Measurements from ENCODE around the gene ELOA.
A peak's percentile ranks its signal among the peaks of the same experiment; 100 is the strongest.
"Not testable (repeated sequence)": the region's sequence is repeated elsewhere in the genome, so short reads cannot be mapped to it uniquely, and the experiment has no call there.

The ELOA gene

DNA sequence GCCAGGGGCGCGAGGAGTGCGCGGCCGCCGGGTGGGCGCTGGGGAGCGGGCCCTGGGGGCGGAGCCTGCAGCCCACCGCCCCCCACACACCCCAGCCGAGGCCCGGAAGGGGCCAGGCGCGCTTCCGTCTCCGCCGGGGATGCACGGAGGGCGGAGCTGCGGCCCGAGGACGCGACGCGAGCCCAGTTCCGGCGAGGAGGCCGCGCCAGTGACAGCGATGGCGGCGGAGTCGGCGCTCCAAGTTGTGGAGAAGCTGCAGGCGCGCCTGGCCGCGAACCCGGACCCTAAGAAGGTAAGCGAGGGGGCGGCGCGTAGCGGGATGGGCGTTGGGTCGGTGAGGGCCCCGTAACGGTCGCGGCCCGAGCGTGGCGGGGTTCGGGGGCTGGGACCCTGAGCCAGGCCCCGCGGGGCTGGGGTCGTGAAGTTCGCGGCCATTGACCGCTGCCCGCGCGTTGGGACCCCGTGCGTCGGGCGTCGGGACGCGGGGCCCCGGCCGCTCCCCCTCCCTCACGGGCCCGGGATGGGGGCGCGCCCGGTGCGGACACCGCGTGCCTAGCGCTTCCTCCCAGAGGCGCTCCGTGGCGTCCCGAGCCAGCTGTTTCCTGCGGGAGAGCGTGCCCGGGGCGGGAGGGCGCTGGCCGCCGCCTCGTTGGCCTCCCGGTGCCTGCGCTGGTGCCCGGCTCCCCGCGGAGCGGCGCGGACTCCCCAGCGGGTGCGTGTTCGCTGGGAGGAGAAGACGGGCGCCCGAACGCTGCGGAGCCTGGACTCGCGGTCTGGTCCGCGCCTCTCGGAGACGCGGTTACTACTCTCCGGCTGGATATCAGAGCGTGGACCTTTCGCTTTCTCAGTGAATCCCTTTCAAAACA is at the start of gene ELOA:
ELOA (plus strand) TSS at position 185 of the 866 bp plus-strand sequence; CDS start at position 218, 33 bp downstream.
- DNase-seq (ENCODE audit: low read depth) = peak; percentile 69

- DNase-seq (ENCODE audit: low read depth) = no peak
These were observed 49.7 kb upstream of the ELOA start for GRCh38 chr1:23693599-23693998.

- no peak for DNase-seq (ENCODE audit: low read depth)
These were observed 48.9 kb upstream of the ELOA start for GRCh38 chr1:23694371-23694770.

DNA sequence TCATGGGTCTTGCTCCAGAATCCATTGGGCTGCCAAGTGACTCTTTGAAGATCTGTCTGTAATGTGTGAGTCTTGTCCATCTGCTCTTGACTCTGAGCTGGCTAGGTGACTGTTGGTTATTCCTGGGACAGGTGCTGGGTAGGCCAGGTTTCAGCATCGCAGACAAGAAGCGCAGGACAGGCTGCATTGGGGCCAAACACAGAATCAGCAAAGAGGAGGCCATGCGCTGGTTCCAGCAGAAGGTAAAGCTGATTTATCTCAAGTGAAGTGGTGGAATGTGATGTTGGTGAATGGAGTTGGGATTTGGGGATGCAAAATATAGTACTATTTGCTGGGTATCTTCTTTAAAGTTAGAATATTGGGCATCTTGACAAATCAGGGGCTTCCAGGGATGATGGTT is 47.6 kb upstream of the ELOA start:
- no peak for DNase-seq (ENCODE audit: low read depth)

- DNase-seq (ENCODE audit: low read depth) = no peak
These were observed 46.8 kb upstream of the ELOA start for GRCh38 chr1:23696335-23696989.

- no peak for DNase-seq (ENCODE audit: low read depth)
These were observed 44.8 kb upstream of the ELOA start for GRCh38 chr1:23698466-23698865.

DNA sequence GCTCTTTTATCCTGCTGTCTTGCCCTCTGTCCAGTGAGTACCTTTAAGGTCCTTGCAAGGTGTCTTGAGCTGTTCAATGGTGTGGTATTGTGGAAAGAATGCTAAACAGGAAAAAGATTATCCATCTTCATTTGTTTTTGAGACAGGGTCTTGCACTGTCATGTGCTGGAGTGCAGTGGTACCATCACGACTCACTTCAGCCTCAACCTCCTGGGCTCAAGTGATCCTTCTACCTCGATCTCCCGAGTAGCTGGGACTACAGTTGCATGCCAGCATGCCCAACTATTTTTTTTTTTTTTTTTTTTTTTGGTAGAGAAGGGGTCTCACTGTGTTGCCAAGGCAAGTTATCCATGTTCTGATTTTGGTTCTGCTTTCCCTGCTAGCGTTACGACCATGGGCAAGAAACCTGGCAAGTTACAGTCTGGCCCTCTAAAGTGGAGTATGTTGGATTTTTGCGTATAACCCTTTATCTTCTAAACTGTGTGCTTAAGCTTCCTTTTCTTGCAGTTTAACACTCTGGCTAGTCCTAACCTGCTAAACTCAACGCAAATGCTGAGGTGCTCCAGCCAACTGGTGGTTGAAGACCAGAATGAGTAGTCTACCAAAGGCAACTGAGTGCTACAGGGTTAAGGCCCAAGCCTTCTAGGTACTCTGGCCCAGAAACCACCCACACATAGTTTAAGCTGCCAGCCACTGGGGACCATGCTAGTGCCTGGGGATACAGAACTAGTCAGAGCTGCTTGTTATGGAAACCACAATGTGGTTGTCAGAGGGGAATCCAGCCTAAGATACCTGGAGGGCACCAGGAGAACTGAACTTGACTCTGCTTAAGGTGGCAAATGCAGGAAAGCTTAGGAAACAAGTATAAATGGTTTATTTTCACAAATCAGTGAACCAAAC is 43.7 kb upstream of the ELOA start:
- DNase-seq (ENCODE audit: low read depth) = no peak

- DNase-seq (ENCODE audit: low read depth) = no peak
These were observed 42.0 kb upstream of the ELOA start for GRCh38 chr1:23701310-23701709.

- no peak for DNase-seq (ENCODE audit: low read depth)
These were observed 41.3 kb upstream of the ELOA start for GRCh38 chr1:23701996-23702395.

DNA sequence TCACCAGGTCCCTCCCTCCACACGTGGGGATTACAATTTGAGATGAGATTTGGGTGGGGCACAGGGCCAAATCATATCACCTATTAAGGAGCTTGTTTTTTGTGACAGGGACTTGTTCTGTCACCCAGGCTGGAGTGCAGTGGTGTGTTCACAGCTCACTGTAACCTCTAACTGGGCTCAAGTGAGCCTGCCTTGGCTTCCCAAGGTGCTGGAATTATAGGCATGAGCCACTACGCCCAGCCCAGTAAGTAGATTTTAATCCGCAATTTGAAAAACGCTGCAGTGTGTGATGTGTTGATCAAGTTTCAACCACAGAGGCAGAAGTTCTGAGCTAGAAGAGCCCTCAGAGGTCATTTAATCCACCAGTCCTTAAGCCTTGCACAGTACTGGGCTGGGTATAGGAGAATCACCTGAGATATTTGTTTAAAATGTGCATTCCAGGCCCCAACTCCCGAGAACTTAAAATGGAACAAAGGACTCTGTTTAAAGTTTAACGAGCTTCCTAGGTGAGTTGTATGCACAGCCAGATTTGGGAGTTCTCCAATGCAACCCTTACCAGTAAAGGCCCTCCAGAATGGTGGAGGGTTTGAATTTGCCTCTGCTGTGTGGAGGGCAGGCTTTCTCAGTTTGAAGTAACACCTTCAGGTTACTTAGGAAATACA is 38.3 kb upstream of the ELOA start:
- DNase-seq (ENCODE audit: low read depth) = no peak

DNA sequence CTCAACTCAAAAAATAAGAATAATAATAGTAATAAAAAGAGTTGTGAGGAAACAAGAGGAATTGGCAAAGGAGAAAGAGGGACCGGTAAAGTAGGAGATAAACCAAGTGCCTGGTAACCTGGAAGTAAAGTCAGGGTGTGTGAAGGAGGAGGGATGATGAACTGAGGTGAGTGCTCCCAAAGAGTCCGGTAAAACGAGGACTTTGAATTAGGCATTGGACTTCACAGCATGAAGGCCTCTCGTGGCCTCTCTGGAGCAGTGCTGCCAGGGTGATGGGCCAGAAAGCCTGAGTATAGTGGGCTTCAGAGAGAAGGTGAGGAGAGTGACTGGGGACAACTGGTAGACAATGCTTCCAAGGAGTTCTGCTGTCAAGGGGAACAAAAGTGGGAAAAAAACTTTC is 34.0 kb upstream of the ELOA start:
- DNase-seq (ENCODE audit: low read depth) = no peak

DNA sequence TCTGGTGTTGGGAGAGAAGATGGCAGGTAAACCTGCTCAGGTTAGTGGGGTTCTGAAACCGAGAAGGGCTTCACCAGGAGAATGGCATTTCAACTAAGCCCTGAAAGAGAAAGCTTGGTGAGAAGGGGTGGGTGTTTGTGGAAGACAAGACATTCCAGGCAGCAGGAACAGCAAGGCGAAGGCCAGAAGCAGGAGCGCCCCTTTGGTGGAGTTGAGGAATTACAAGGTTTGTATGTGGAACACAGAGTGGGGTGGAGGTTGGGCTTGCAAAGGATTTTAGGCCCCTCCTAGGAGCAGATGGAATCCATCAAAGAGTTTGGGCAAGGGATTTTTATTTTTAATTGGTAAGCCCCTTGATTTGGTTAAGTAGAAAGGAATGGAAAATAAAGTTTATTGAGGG is 24.8 kb upstream of the ELOA start:
- no peak for DNase-seq (ENCODE audit: low read depth)

DNA sequence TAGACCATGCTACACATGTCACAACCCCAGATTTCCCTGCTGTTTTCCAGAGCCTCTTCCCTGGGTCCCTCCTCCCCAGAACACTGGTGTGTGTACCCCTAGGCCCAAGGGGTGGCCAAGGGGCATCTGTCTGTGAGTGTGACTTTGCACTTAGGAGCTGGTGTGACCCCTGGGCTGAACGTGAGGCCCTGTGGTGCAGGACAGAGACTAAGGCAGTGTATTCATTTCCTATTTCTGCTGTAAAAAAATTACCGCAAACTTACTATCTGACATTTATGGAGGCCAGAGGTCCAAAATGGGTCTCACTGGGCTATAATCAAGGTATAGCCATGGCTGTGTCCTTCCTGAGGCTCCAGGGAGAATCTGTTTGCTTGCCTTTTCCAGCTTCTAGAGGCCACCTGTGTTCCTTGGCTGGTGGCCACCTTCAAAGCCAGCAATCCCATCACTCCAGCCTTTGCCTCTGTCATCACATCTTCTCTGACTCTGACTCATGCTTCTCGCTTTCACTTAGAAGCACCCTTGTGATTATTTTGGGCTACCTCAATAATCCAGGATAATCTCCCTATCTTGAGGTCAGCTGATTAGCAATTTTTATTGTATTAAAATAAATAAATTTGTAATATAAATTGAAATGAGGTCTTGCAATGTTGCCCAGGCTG is 24.0 kb upstream of the ELOA start:
- no peak for DNase-seq (ENCODE audit: low read depth)

DNA sequence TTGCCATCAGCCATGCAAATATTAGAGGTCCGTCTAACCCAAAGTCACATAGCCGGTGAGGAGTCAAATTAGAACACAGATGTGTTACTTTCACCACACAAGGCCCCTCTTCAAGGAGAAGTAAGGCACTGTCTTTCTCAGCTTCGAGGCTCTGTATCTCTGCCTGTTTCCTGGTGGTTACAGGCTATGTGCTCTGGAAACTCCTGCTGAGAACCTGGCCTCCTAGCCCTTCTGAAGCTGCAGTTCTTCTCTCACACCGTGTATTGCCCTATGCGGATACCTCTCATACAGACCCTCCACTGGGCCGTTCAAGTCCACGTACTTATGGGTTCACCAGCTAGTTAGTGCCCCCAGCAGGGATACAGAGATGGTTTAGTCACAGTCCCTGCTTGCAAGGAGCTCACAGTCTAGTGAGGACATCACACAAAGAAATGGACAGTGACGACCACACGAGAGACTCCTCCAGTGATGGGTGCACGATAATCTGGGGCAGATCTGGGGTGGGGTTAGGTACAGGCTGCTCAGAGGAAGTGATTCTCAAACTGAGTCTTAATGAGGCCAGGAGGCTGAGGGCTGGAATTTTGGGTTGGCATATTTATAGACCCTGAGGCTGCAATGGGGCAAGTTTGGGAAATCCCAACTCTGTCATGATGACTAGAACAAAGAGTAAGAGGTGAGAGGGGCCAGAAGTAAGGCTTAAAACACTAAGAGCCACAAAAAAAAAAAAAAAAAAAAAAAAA is 22.8 kb upstream of the ELOA start:
- no peak for DNase-seq (ENCODE audit: low read depth)

DNA sequence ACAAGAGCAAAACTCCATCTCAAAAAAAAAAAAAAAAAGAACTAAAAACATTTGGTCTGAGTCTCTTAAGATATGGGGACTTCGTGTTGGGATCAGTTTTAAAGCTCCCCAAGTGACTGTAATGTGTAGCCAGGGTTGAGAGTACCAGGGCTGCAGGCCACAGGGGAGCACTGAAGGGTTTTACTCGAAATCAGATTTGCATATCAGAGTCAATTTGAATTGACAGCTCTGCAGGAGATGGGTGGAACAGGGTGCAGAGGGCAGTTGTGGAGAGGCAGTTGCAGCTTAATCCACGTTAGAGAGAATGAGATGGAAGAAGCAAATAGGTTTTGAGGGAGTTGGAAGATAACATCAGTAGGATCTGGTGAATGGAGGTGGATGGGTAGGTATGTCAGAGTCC is 20.6 kb upstream of the ELOA start:
- DNase-seq (ENCODE audit: low read depth) = no peak

GRCh38 chr1:23726686-23727085 is 16.6 kb upstream of the ELOA start:
- no peak for DNase-seq (ENCODE audit: low read depth)

DNA sequence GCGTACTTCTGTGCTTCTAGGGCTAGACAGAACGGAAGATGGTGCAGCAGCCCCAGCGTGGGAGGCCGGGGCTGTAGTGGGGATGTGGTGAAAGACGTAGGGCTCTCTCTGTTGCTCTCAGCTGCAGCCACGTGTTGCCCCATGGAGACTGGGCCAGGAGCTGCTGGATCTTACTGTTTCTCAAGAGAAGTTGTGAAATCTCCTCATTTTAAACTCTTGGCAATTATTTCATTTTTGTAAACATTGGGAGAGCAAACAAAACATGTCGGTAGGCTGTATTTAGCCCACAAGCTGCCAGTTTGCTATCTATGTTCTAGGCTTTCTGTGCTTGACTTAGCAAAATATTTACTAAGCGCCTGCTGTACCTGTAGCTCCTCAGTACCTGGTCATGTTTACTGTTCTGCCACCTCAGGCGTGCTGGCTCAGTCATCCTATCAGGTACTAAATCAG is 15.9 kb upstream of the ELOA start:
- no peak for DNase-seq (ENCODE audit: low read depth)

GRCh38 chr1:23732363-23733224 is 10.7 kb upstream of the ELOA start:
- DNase-seq (ENCODE audit: low read depth) = no peak

DNA sequence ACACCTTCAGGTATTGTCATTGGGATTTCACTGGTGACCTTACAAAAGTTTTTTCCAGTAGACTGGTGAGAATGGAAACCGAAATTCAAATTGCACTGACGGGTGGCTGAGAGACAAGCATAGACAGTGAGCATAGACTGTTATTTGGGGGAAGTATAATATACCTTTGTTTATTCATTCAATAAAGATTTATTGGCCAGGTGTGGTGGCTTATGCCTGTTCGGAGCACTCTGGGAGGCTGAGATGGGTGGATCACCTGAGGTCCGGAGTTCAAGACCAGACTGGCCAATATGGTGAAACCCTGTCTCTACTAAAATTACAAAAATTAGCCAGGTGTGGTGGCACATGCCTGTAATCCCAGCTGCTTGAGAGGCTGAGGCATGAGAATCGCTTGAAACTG is 10.0 kb upstream of the ELOA start:
- DNase-seq (ENCODE audit: low read depth) = not testable (repeated sequence)
